ENCODE results near the gene PLCB1.

DNA sequence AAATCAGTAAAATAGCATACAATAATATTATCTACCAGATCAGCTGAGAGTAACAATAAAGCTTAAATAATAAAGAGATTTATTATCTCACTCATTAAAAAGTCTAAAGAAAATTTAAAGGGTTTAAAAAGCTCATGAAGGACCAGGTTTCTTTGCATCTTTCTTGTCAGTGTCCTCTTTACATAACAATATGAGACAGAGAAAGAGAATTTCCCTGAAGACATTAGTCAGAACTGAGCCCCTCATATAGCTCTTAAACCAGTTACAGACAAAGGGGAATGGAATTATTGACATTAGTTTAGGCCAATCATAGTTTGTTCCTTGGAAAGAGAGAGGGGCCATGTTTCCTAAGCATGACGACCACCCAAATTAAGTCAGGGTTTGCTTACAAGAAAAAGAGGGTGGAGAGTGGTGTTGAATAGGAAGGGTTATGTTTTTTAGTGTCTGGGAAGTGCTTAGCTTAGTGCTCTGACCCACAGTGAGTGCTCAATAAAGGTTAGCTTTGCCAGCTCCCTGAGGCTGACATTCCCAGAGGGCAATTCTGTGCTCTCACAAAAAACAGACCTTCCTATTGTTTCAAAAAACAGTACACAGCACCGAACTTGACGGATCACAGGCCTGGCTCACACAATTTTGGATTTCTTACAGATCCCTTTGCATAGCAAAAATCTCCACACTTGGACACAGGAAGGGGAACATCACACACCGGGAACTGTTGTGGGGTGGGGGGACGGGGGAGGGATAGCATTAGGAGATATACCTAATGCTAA, 3.6 kb upstream of the PLCB1 start:
- TF ChIP-seq, protein P1, sequence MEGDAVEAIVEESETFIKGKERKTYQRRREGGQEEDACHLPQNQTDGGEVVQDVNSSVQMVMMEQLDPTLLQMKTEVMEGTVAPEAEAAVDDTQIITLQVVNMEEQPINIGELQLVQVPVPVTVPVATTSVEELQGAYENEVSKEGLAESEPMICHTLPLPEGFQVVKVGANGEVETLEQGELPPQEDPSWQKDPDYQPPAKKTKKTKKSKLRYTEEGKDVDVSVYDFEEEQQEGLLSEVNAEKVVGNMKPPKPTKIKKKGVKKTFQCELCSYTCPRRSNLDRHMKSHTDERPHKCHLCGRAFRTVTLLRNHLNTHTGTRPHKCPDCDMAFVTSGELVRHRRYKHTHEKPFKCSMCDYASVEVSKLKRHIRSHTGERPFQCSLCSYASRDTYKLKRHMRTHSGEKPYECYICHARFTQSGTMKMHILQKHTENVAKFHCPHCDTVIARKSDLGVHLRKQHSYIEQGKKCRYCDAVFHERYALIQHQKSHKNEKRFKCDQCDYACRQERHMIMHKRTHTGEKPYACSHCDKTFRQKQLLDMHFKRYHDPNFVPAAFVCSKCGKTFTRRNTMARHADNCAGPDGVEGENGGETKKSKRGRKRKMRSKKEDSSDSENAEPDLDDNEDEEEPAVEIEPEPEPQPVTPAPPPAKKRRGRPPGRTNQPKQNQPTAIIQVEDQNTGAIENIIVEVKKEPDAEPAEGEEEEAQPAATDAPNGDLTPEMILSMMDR (IDR thresholded peaks at IDR 0.05) = no peak
- TF ChIP-seq POLR2A (IDR thresholded peaks at IDR 0.05) = no peak

All from breast epithelium (tissue), 3 donors.